ENCODE results near the gene MAN2A1. TPM values are rescaled to one million over a fixed set of nuclear protein-coding genes. Genes with fewer than 3 reads are reported as not detected.
"Not testable (repeated sequence)": the region's sequence is repeated elsewhere in the genome, so short reads cannot be mapped to it uniquely, and the experiment has no call there.

MAN2A1 gene
- polyA plus RNA-seq, 6 donors from 2014 or later = 8.4 to 20.6 (median 17.1) TPM

- Mint-ChIP-seq H3K4me3 (no peak overlapping the region), H3K36me3 (peaks cover 13 to 26% of the 10 kb centered on the region in 2 donors), H3K4me1 (peaks cover 18 to 29% (median 23%) of the 10 kb centered on the region in 3 donors), H3K27ac (no peak overlapping the region), H3K9me3 (peaks cover 0 to 3% (median 0%) of the 10 kb centered on the region in 7 donors), H3K27me3 (no peaks in the 10 kb centered on the region)
- no peak for DNase-seq
- no peak for ATAC-seq (ENCODE audit: low read depth in 2 of 2)
Measured at GRCh38 chr5:109754319-109754718, 64.6 kb downstream of the MAN2A1 start.

GRCh38 chr5:109755761-109756160 is 66.0 kb downstream of the MAN2A1 start:
- no peak for ATAC-seq (ENCODE audit: low read depth in 2 of 2)
- H3K9me3 Mint-ChIP-seq = peaks cover 0 to 13% (median 3%) of the 10 kb centered on the region in 7 donors
- H3K27me3 Mint-ChIP-seq = no peaks in the 10 kb centered on the region
- H3K4me3 Mint-ChIP-seq = no peak overlapping the region
- no peak overlapping the region for H3K27ac Mint-ChIP-seq
- no peak for DNase-seq
- H3K4me1 Mint-ChIP-seq = peaks cover 12 to 20% (median 19%) of the 10 kb centered on the region in 3 donors
- peaks cover 24 to 39% of the 10 kb centered on the region in 2 donors for H3K36me3 Mint-ChIP-seq

GRCh38 chr5:109756543-109757185 is 66.9 kb downstream of the MAN2A1 start:
- Mint-ChIP-seq H3K4me1 (peaks cover 6 to 13% (median 13%) of the 10 kb centered on the region in 3 donors), H3K27me3 (no peaks in the 10 kb centered on the region), H3K36me3 (peaks cover 25 to 40% of the 10 kb centered on the region in 2 donors), H3K9me3 (peaks cover 0 to 13% (median 3%) of the 10 kb centered on the region in 7 donors), H3K4me3 (no peak overlapping the region), H3K27ac (peak overlapping the region in 4 of 6 donors; percentile 3 to 50 (median 28))
- DNase-seq = no peak
- ATAC-seq (ENCODE audit: low read depth in 2 of 2) = no peak

- Mint-ChIP-seq H3K4me1 (peaks cover 0 to 11% (median 9%) of the 10 kb centered on the region in 3 donors), H3K27me3 (no peaks in the 10 kb centered on the region), H3K9me3 (peaks cover 0 to 13% (median 3%) of the 10 kb centered on the region in 7 donors), H3K27ac (peak overlapping the region in 3 of 6 donors; percentile 15 to 49 (median 28)), H3K4me3 (no peak overlapping the region), H3K36me3 (peaks cover 31 to 43% of the 10 kb centered on the region in 2 donors)
- DNase-seq = no peak
- ATAC-seq (ENCODE audit: low read depth in 2 of 2) = no peak
Measured at GRCh38 chr5:109757490-109757889, 67.8 kb downstream of the MAN2A1 start.

GRCh38 chr5:109759306-109759705 is 69.6 kb downstream of the MAN2A1 start:
- DNase-seq (no peak), ATAC-seq (ENCODE audit: low read depth in 2 of 2) (no peak)
- Mint-ChIP-seq H3K27me3 (no peaks in the 10 kb centered on the region), H3K27ac (no peak overlapping the region), H3K4me1 (peaks cover 0 to 13% (median 9%) of the 10 kb centered on the region in 3 donors), H3K9me3 (peaks cover 0 to 13% (median 7%) of the 10 kb centered on the region in 7 donors), H3K36me3 (peaks cover 36 to 50% of the 10 kb centered on the region in 2 donors), H3K4me3 (no peak overlapping the region)

GRCh38 chr5:109760130-109760529 is 70.4 kb downstream of the MAN2A1 start:
- not testable (repeated sequence) for DNase-seq; H3K27me3 Mint-ChIP-seq; H3K4me3 Mint-ChIP-seq; ATAC-seq (ENCODE audit: low read depth in 2 of 2)
- peak overlapping the region in 1 of 6 donors; percentile 41 for H3K27ac Mint-ChIP-seq
- peaks cover 36 to 52% of the 10 kb centered on the region in 2 donors for H3K36me3 Mint-ChIP-seq
- H3K4me1 Mint-ChIP-seq = peaks cover 2 to 13% (median 11%) of the 10 kb centered on the region in 3 donors
- H3K9me3 Mint-ChIP-seq = peaks cover 0 to 13% (median 7%) of the 10 kb centered on the region in 7 donors

GRCh38 chr5:109762821-109763220 is 73.1 kb downstream of the MAN2A1 start:
- H3K4me3 Mint-ChIP-seq = no peak overlapping the region
- peaks cover 25 to 40% of the 10 kb centered on the region in 2 donors for H3K36me3 Mint-ChIP-seq

GRCh38 chr5:109767184-109767995 is 77.7 kb downstream of the MAN2A1 start:
- Mint-ChIP-seq H3K36me3 (peaks cover 27 to 39% of the 10 kb centered on the region in 2 donors), H3K4me1 (peaks cover 3 to 14% (median 8%) of the 10 kb centered on the region in 3 donors), H3K27ac (no peak overlapping the region), H3K27me3 (no peaks in the 10 kb centered on the region), H3K9me3 (peaks cover 0 to 5% (median 0%) of the 10 kb centered on the region in 7 donors), H3K4me3 (no peak overlapping the region)
- ATAC-seq (ENCODE audit: low read depth in 2 of 2) (no peak), DNase-seq (no peak)

More at GRCh38 chr5:109762821-109763220, 73.1 kb downstream of the MAN2A1 start:
- H3K4me1 Mint-ChIP-seq = peaks cover 8 to 21% (median 10%) of the 10 kb centered on the region in 3 donors
- peak overlapping the region in 1 of 6 donors; percentile 48 for H3K27ac Mint-ChIP-seq
- H3K9me3 Mint-ChIP-seq = peaks cover 0 to 12% (median 7%) of the 10 kb centered on the region in 7 donors
- no peak for DNase-seq
- no peaks in the 10 kb centered on the region for H3K27me3 Mint-ChIP-seq
- ATAC-seq (ENCODE audit: low read depth in 2 of 2) = no peak

GRCh38 chr5:109767997-109768396 is 78.3 kb downstream of the MAN2A1 start:
- Mint-ChIP-seq H3K36me3 (peaks cover 21 to 37% of the 10 kb centered on the region in 2 donors), H3K27me3 (no peaks in the 10 kb centered on the region), H3K27ac (no peak overlapping the region), H3K4me1 (peaks cover 0 to 12% (median 8%) of the 10 kb centered on the region in 3 donors), H3K9me3 (peaks cover 0 to under 1% (median 0%) of the 10 kb centered on the region in 7 donors), H3K4me3 (no peak overlapping the region)
- ATAC-seq (ENCODE audit: low read depth in 2 of 2) = no peak
- no peak for DNase-seq

- no peak for ATAC-seq (ENCODE audit: low read depth in 2 of 2)
- Mint-ChIP-seq H3K9me3 (no peaks in the 10 kb centered on the region), H3K27ac (peak overlapping the region in 1 of 6 donors; percentile 78), H3K4me1 (peaks cover 0 to 12% (median 8%) of the 10 kb centered on the region in 3 donors), H3K36me3 (peaks cover 21 to 35% of the 10 kb centered on the region in 2 donors), H3K27me3 (no peaks in the 10 kb centered on the region), H3K4me3 (no peak overlapping the region)
- DNase-seq = no peak
Measured at GRCh38 chr5:109769597-109770291, 80.0 kb downstream of the MAN2A1 start.

- Mint-ChIP-seq H3K4me3 (no peak overlapping the region), H3K27me3 (no peaks in the 10 kb centered on the region), H3K9me3 (no peaks in the 10 kb centered on the region), H3K36me3 (peaks cover 12 to 37% of the 10 kb centered on the region in 2 donors), H3K4me1 (no peaks in the 10 kb centered on the region), H3K27ac (no peak overlapping the region)
- ATAC-seq (ENCODE audit: low read depth in 2 of 2) = no peak
- no peak for DNase-seq
Measured at GRCh38 chr5:109775130-109775529, 85.4 kb downstream of the MAN2A1 start.

- DNase-seq = no peak
Measured at GRCh38 chr5:109779036-109779735, 89.5 kb downstream of the MAN2A1 start.

More at GRCh38 chr5:109779036-109779735, 89.5 kb downstream of the MAN2A1 start:
- H3K4me3 Mint-ChIP-seq = no peak overlapping the region
- H3K36me3 Mint-ChIP-seq = peaks cover 8 to 26% of the 10 kb centered on the region in 2 donors
- H3K27me3 Mint-ChIP-seq = no peaks in the 10 kb centered on the region
- no peak for ATAC-seq (ENCODE audit: low read depth in 2 of 2)
- H3K9me3 Mint-ChIP-seq = no peaks in the 10 kb centered on the region
- no peaks in the 10 kb centered on the region for H3K4me1 Mint-ChIP-seq
- no peak overlapping the region for H3K27ac Mint-ChIP-seq
